IMR-90 (cell line): Measurements from ENCODE around the gene CCDC7. TPM values are rescaled to one million over a fixed set of nuclear protein-coding genes. Genes with fewer than 3 reads are reported as not detected.
A peak's percentile ranks its signal among the peaks of the same experiment; 100 is the strongest.

ENCODE experiments used
- ATAC-seq: fragments of 200-7000 bp; cut with Tn5 transposase; 2 replicates; pipeline ENCODE4 v1.9.1; 2020; ENCODE audit warnings: low read depth, mild to moderate bottlenecking, moderate library complexity
- BruUV-seq: library from RNA; stranded (reverse); fragments of 400-500 nt; replicated peaks from 2 replicates; lab custom pipeline; 2021; lab: Mats Ljungman, UMichigan
- CTCF ChIA-PET: fragments of 300-600 bp; formaldehyde crosslinking; extraction: SDS; loops from one replicate; lab custom pipeline; 2021; ENCODE audit warnings: antibody characterized with exemption; lab: Yijun Ruan, JAX
- POLR2A ChIA-PET: fragments of 300-600 bp; sonication (Branson Sonifier 250); formaldehyde crosslinking; loops from one replicate; lab custom pipeline; 2022; ENCODE audit warnings: antibody characterized with exemption; ENCODE audit not compliant: unreplicated experiment; lab: Charles Lee
- DNase-seq: peaks from one replicate; pipeline ENCODE4 v3.0.0; 2013
- H2AFZ ChIP-seq: replicated peaks from 2 replicates; pipeline ENCODE3; 2013; ENCODE audit warnings: low read length, mild to moderate bottlenecking; ENCODE audit not compliant: poor library complexity
- H2AK5ac ChIP-seq: 2 replicates; pipeline ENCODE4 v1.6.1; 2013; ENCODE audit warnings: low read depth, low read length, inconsistent platforms
- H2AK9ac ChIP-seq: replicated peaks from 2 replicates; pipeline ENCODE3; 2013; ENCODE audit warnings: mild to moderate bottlenecking, low read depth, low read length, moderate library complexity; ENCODE audit not compliant: poor library complexity
- H2BK120ac ChIP-seq: 2 replicates; pipeline ENCODE4 v1.6.1; 2013; ENCODE audit warnings: low read depth, low read length, inconsistent platforms
- H2BK15ac ChIP-seq: 3 replicates; pipeline ENCODE4 v1.6.1; 2013; ENCODE audit warnings: low read depth, low read length, inconsistent platforms
- H2BK20ac ChIP-seq: 2 replicates; pipeline ENCODE4 v1.6.1; 2013; ENCODE audit warnings: low read depth, mild to moderate bottlenecking, inconsistent platforms, low read length, moderate library complexity
- H2BK5ac ChIP-seq: 2 replicates; pipeline ENCODE4 v1.6.1; 2013; ENCODE audit warnings: mild to moderate bottlenecking, low read depth, low read length, inconsistent platforms; ENCODE audit not compliant: poor library complexity, severe bottlenecking
- H3K14ac ChIP-seq: replicated peaks from 2 replicates; pipeline ENCODE4 v1.6.1; 2013; ENCODE audit warnings: low read depth, low read length, inconsistent platforms
- H3K18ac ChIP-seq: 2 replicates; pipeline ENCODE4 v1.6.1; 2013; ENCODE audit warnings: low read depth, low read length, control low read depth
- H3K23ac ChIP-seq: 2 replicates; pipeline ENCODE4 v1.6.1; 2013; ENCODE audit warnings: low read depth, low read length, inconsistent platforms
- H3K27ac ChIP-seq: 2 replicates; pipeline ENCODE4 v1.5.1; 2013; ENCODE audit warnings: mild to moderate bottlenecking, control low read depth, low read length; ENCODE audit not compliant: insufficient read depth
- H3K27me3 ChIP-seq: 2 replicates; pipeline ENCODE4 v1.6.1; 2013; ENCODE audit warnings: low read length; ENCODE audit not compliant: control insufficient read depth, insufficient read depth
- H3K36me3 ChIP-seq: 2 replicates; pipeline ENCODE4 v1.6.1; 2013; ENCODE audit warnings: low read length, mixed read lengths; ENCODE audit not compliant: control insufficient read depth, insufficient read depth
- H3K4ac ChIP-seq: 2 replicates; pipeline ENCODE4 v1.6.1; 2013; ENCODE audit warnings: low read depth, low read length, inconsistent platforms
- H3K4me1 ChIP-seq: 2 replicates; pipeline ENCODE4 v1.6.1; 2013; ENCODE audit warnings: low read length, mixed read lengths; ENCODE audit not compliant: control insufficient read depth, insufficient read depth
- H3K4me2 ChIP-seq: 2 replicates; pipeline ENCODE4 v1.6.1; 2013; ENCODE audit warnings: low read depth, mild to moderate bottlenecking, control low read depth, low read length, moderate library complexity
- H3K4me3 ChIP-seq: 2 replicates; pipeline ENCODE4 v1.5.1; 2013; ENCODE audit warnings: low read depth, mild to moderate bottlenecking, control low read depth, low read length, moderate library complexity; ENCODE audit not compliant: insufficient read depth
- H3K56ac ChIP-seq: 2 replicates; pipeline ENCODE4 v1.6.1; 2013; ENCODE audit warnings: low read length, inconsistent platforms; ENCODE audit not compliant: insufficient read depth; ENCODE audit errors: extremely low read depth
- H3K79me1 ChIP-seq, 2 experiments: 2 replicates each; pipeline ENCODE4 v1.6.1; 2013; ENCODE audit warnings: low read length in 2 of 2, inconsistent platforms in 1 of 2, low read depth in 1 of 2
- H3K9ac ChIP-seq: 2 replicates; pipeline ENCODE4 v1.6.1; 2013; ENCODE audit warnings: low read depth, low read length, control low read depth
- H3K9me1 ChIP-seq: 2 replicates; pipeline ENCODE4 v1.6.1; 2013; ENCODE audit warnings: low read length, inconsistent platforms; ENCODE audit not compliant: insufficient read depth
- H3K9me3 ChIP-seq: 2 replicates; pipeline ENCODE4 v1.6.1; 2013; ENCODE audit warnings: low read length; ENCODE audit not compliant: control insufficient read depth, insufficient read depth
- H4K20me1 ChIP-seq: 2 replicates; pipeline ENCODE4 v1.6.1; 2013; ENCODE audit warnings: low read length, inconsistent platforms; ENCODE audit not compliant: insufficient read depth
- H4K5ac ChIP-seq: 2 replicates; pipeline ENCODE4 v1.6.1; 2013; ENCODE audit warnings: mild to moderate bottlenecking, low read depth, low read length, control low read depth
- H4K8ac ChIP-seq, 2 experiments: 2 replicates each; pipeline ENCODE4 v1.6.1; 2013; ENCODE audit warnings: low read depth in 2 of 2, low read length in 2 of 2, control low read depth in 1 of 2, inconsistent platforms in 1 of 2
- H4K91ac ChIP-seq: 2 replicates; pipeline ENCODE4 v1.6.1; 2013; ENCODE audit warnings: low read depth, low read length, inconsistent platforms; ENCODE audit not compliant: insufficient read depth
- BHLHE40 ChIP-seq: fragments of 150-350 bp; IDR thresholded peaks from 2 replicates; pipeline ENCODE4 v1.6.1; 2016; ENCODE audit warnings: mild to moderate bottlenecking, low read depth, low read length
- CEBPB ChIP-seq: IDR thresholded peaks from 2 replicates; pipeline ENCODE4 v1.6.1; 2012; ENCODE audit warnings: low read depth, low read length, improper control_type of control experiment
- RFX5 ChIP-seq: IDR thresholded peaks from 2 replicates; pipeline ENCODE4 v1.8.0; 2012; ENCODE audit warnings: low read depth, mild to moderate bottlenecking, low read length, moderate library complexity
- WGBS, 2 experiments: methylation state at CpG; one replicate each; pipeline versions ENCODE4 v1.1.5 to v1.1.7; 2013; ENCODE audit warnings: missing lambda C conversion rate in 2 of 2; ENCODE audit not compliant: insufficient read length in 1 of 2; ENCODE audit errors: extremely low coverage in 2 of 2; 5-methylcytosine and 5-hydroxymethylcytosine counted together
- dilution Hi-C: fragments of 300-500 bp; cut with HindIII; formaldehyde crosslinking; loops from one replicate; pipeline ENCODE4 v1.14.3; 2018; ENCODE audit warnings: low sequenced_read_pairs; ENCODE audit not compliant: unreplicated experiment
- in situ Hi-C: fragments of 300-500 bp; cut with MboI; formaldehyde crosslinking; loops from 3 replicates; pipeline ENCODE4 v1.14.3; 2019; ENCODE audit warnings: low sequenced_read_pairs, inconsistent platforms, mixed read lengths
- intact Hi-C: fragments of 100-400 bp; cut with micrococcal nuclease; formaldehyde crosslinking; loops from 2 replicates; pipeline ENCODE4 v1.10.0; 2022
- polyA plus RNA-seq, 3 experiments: library from polyadenylated mRNA; depleted of rRNA; stranded (reverse); fragments of >200 nt; gene quantifications; 2 replicates each; pipeline ENCODE4 v1.2.3, GENCODE V29; 2012; ENCODE audit warnings: low replicate concordance in 1 of 3
- total RNA-seq: library from RNA; depleted of rRNA; stranded (reverse); fragments of >200 nt; gene quantifications from 2 replicates; pipeline ENCODE4 v1.2.3, GENCODE V29; 2012
- TF ChIP-seq, protein P1 (sequence below): conservative IDR thresholded peaks from 2 replicates; pipeline ENCODE4 v1.5.1; 2012; ENCODE audit warnings: mild to moderate bottlenecking, low read depth, low read length, improper control_type of control experiment

CCDC7 gene
- total and polyA plus RNA-seq, 2 of the 4 experiments (the other 2 are of a cell fraction) = 0.74 to 4.3 TPM

DNA sequence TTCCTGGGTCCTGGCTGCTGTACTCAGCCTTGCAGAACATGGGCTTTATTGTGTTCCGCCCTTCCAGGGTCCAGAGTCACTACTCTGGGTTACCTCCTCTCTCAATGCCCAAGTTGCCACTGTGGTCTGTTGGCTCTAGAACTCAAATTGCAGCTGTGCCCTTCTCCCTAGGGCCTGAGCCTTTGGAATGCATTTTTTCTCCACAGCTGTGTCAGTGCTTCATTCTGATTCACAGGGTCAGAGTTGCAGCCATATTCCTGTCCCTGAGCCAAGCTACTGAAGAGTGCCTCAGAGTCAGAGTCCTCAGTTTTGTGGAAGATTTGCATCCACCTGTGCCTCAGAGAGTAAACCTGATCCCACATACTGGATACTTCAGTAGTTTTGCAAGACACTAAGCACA, 344.5 kb downstream of the CCDC7 start:
- H2AK9ac ChIP-seq = no peak overlapping the region
- TF ChIP-seq BHLHE40 (no peak), CEBPB (no peak), RFX5 (no peak)
- TF ChIP-seq, protein P1, sequence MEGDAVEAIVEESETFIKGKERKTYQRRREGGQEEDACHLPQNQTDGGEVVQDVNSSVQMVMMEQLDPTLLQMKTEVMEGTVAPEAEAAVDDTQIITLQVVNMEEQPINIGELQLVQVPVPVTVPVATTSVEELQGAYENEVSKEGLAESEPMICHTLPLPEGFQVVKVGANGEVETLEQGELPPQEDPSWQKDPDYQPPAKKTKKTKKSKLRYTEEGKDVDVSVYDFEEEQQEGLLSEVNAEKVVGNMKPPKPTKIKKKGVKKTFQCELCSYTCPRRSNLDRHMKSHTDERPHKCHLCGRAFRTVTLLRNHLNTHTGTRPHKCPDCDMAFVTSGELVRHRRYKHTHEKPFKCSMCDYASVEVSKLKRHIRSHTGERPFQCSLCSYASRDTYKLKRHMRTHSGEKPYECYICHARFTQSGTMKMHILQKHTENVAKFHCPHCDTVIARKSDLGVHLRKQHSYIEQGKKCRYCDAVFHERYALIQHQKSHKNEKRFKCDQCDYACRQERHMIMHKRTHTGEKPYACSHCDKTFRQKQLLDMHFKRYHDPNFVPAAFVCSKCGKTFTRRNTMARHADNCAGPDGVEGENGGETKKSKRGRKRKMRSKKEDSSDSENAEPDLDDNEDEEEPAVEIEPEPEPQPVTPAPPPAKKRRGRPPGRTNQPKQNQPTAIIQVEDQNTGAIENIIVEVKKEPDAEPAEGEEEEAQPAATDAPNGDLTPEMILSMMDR = no peak
- H4K20me1 ChIP-seq = no peaks in the 10 kb centered on the region
- H4K91ac ChIP-seq = no peak overlapping the region
- ChIA-PET CTCF (no interaction called here), POLR2A (no interaction called here)
- dilution Hi-C loops = no loop called here
- no peak overlapping the region for H3K23ac ChIP-seq
- H3K9me1 ChIP-seq = 0 out of 2 replicates have a peak, but pooled peaks cover 6% of the 10 kb centered on the region
- no peak overlapping the region for H2AK5ac ChIP-seq
- no TSS peak for BruUV-seq
- intact Hi-C loops = loop anchor here (10.0 kb wide), 3 partner anchors 334 to 404 kb away; no protein-coding TSS in a partner anchor
- no peak overlapping the region for H3K18ac ChIP-seq
- H3K27me3 ChIP-seq = no peaks in the 10 kb centered on the region
- no peak overlapping the region for H3K4ac ChIP-seq
- H3K36me3 ChIP-seq = no peaks in the 10 kb centered on the region
- no peak overlapping the region for H2BK15ac ChIP-seq
- H3K9ac ChIP-seq = no peak overlapping the region
- H4K5ac ChIP-seq = no peak overlapping the region
- H4K8ac ChIP-seq = no peak overlapping the region
- no peak overlapping the region for H3K4me2 ChIP-seq
- no peak overlapping the region for H3K27ac ChIP-seq
- WGBS, 2 experiments = no CpG with 5 or more reads among the region's 1 CpG
- DNase-seq (peak; percentile 60), ATAC-seq (peak; percentile 89)
- in situ Hi-C loops = no loop called here
- H2BK120ac ChIP-seq = no peak overlapping the region
- H2AFZ ChIP-seq = no peak overlapping the region
- H3K4me1 ChIP-seq = 0 out of 2 replicates have a peak, but pooled peaks cover 2% of the 10 kb centered on the region
- H3K79me1 ChIP-seq = no peaks in the 10 kb centered on the region
- H3K56ac ChIP-seq = no peak overlapping the region
- H3K9me3 ChIP-seq = peaks cover 2% of the 10 kb centered on the region
- no peak overlapping the region for H3K4me3 ChIP-seq
- H2BK5ac ChIP-seq = no peak overlapping the region
- no peak overlapping the region for H2BK20ac ChIP-seq
- no peak overlapping the region for H3K14ac ChIP-seq
